ENCODE data around the gene IDH3G. TPM values are rescaled to one million over a fixed set of nuclear protein-coding genes. Genes with fewer than 3 reads are reported as not detected.

IDH3G gene
- total RNA-seq, 2 donors from 2014 or later: 116 to 135 TPM

- no peak for TF ChIP-seq CTCF (IDR thresholded peaks at IDR 0.05)
- Histone ChIP-seq H3K27me3 (no peaks in the 10 kb centered on the region), H3K4me1 (peaks cover 0 to 22% of the 10 kb centered on the region in 2 donors), H3K9me3 (no peaks in the 10 kb centered on the region), H3K36me3 (no peaks in the 10 kb centered on the region), H3K27ac (no peak overlapping the region), H3K4me3 (no peak overlapping the region)
- DNase-seq (ENCODE audit: low spot score): no peak
Observed at GRCh38 chrX:153768311-153769157, 25.6 kb downstream of the IDH3G start.

- no peak for TF ChIP-seq CTCF (IDR thresholded peaks at IDR 0.05)
- H3K36me3 ChIP-seq: no peaks in the 10 kb centered on the region
- H3K4me3 ChIP-seq: no peak overlapping the region
- no peak for DNase-seq (ENCODE audit: low spot score)
- H3K27ac ChIP-seq: no peak overlapping the region
- H3K9me3 ChIP-seq: no peaks in the 10 kb centered on the region
- no peaks in the 10 kb centered on the region for H3K27me3 ChIP-seq
- peaks cover 0 to 22% of the 10 kb centered on the region in 2 donors for H3K4me1 ChIP-seq
Observed at GRCh38 chrX:153767674-153768055, 26.5 kb downstream of the IDH3G start.

- Histone ChIP-seq H3K27me3 (no peaks in the 10 kb centered on the region), H3K27ac (no peak overlapping the region), H3K4me3 (no peak overlapping the region)
Observed at GRCh38 chrX:153766871-153767673, 27.1 kb downstream of the IDH3G start.

GRCh38 chrX:153766098-153766817 is 27.9 kb downstream of the IDH3G start:
- no peak for DNase-seq (ENCODE audit: low spot score)
- Histone ChIP-seq H3K4me3 (peak overlapping the region in 1 of 2 donors; percentile 24), H3K9me3 (no peaks in the 10 kb centered on the region), H3K27ac (peak overlapping the region; percentile 64 to 77), H3K4me1 (peaks cover 0 to 22% of the 10 kb centered on the region in 2 donors), H3K36me3 (no peaks in the 10 kb centered on the region), H3K27me3 (no peaks in the 10 kb centered on the region)
- no peak for TF ChIP-seq CTCF (IDR thresholded peaks at IDR 0.05)

More at GRCh38 chrX:153766871-153767673, 27.1 kb downstream of the IDH3G start:
- DNase-seq (ENCODE audit: low spot score): no peak
- no peaks in the 10 kb centered on the region for H3K36me3 ChIP-seq
- H3K4me1 ChIP-seq: peaks cover 0 to 22% of the 10 kb centered on the region in 2 donors
- no peaks in the 10 kb centered on the region for H3K9me3 ChIP-seq
- TF ChIP-seq CTCF (IDR thresholded peaks at IDR 0.05): no peak

- Histone ChIP-seq H3K4me1 (peaks cover 0 to 22% of the 10 kb centered on the region in 2 donors), H3K4me3 (peak overlapping the region in 1 of 2 donors; percentile 24)
- no peak for DNase-seq (ENCODE audit: low spot score)
Observed at GRCh38 chrX:153765138-153766079, 28.8 kb downstream of the IDH3G start.

More at GRCh38 chrX:153765138-153766079, 28.8 kb downstream of the IDH3G start:
- TF ChIP-seq CTCF (IDR thresholded peaks at IDR 0.05): no peak
- Histone ChIP-seq H3K36me3 (no peaks in the 10 kb centered on the region), H3K27ac (peak overlapping the region; percentile 64 to 77), H3K9me3 (no peaks in the 10 kb centered on the region), H3K27me3 (no peaks in the 10 kb centered on the region)
